HepG2 (cell line): ENCODE measurements around the gene SLC28A3. TPM values are rescaled to one million over a fixed set of nuclear protein-coding genes. Genes with fewer than 3 reads are reported as not detected.

Source experiments
- ATAC-seq: fragments of 200-7000 bp; cut with Tn5 transposase; 3 replicates; pipeline ENCODE4 v1.9.1; 2020; ENCODE audit warnings: mild to moderate bottlenecking, moderate library complexity
- BruUV-seq: library from RNA; stranded (reverse); fragments of 400-500 nt; replicated peaks from 2 replicates; lab custom pipeline; 2021; lab: Mats Ljungman, UMichigan
- CTCF ChIA-PET: fragments of 300-600 bp; formaldehyde crosslinking; extraction: SDS; loops from one replicate; lab custom pipeline; 2021; ENCODE audit warnings: low total read pairs, inconsistent platforms, low intra/inter-chr PET ratio; lab: Yijun Ruan, JAX
- POLR2A ChIA-PET: fragments of 350-600 bp; sonication (Branson Sonifier 250); formaldehyde crosslinking; loops from one replicate; lab custom pipeline; 2020; ENCODE audit warnings: antibody characterized with exemption, inconsistent platforms; lab: Yijun Ruan, JAX
- DNase-seq: peaks from one replicate; pipeline ENCODE4 v3.0.0-alpha.2; 2015; ENCODE audit warnings: low spot score
- FAIRE-seq: peaks from 3 replicates; lab custom pipeline; 2011; peaks lifted over from hg19 to GRCh38; lab: Jason Lieb, UNC
- H2AFZ ChIP-seq: one replicate; pipeline ENCODE4 v1.6.1; 2011; ENCODE audit warnings: low read length, inconsistent platforms
- H3K27ac ChIP-seq: fragments of 300-600 bp; 3 replicates; pipeline ENCODE4 v1.8.0; 2011; ENCODE audit warnings: mixed run types, mild to moderate bottlenecking, mixed read lengths, low read length, inconsistent platforms; ENCODE audit not compliant: insufficient read depth; ENCODE audit errors: extremely low read length
- H3K27me3 ChIP-seq, 2 experiments: fragments of 200-600 bp in 1 of 2; 2 replicates in 1 of 2; 3 replicates in 1 of 2; pipeline versions ENCODE4 v1.6.0 to v1.8.0; 2011; ENCODE audit warnings: low read length in 2 of 2, mild to moderate bottlenecking in 2 of 2, moderate library complexity in 2 of 2, inconsistent platforms in 1 of 2; ENCODE audit not compliant: insufficient read depth in 2 of 2, control insufficient read depth in 1 of 2
- H3K36me3 ChIP-seq, 2 experiments: fragments of 200-600 bp in 1 of 2; replicated peaks in 1 of 2; 2 replicates in 1 of 2; 3 replicates in 1 of 2; pipeline versions ENCODE4 v1.5.1 to v1.8.0; 2011; ENCODE audit warnings: low read length in 2 of 2, inconsistent platforms in 1 of 2; ENCODE audit not compliant: insufficient read depth in 2 of 2, control insufficient read depth in 1 of 2
- H3K4me1 ChIP-seq: 2 replicates; pipeline ENCODE4 v1.5.1; 2012; ENCODE audit warnings: low read length, inconsistent platforms; ENCODE audit not compliant: insufficient read depth
- H3K4me2 ChIP-seq: 2 replicates; pipeline ENCODE4 v1.6.0; 2011; ENCODE audit warnings: low read depth, low read length, inconsistent platforms
- H3K4me3 ChIP-seq, 3 experiments: fragments of 200-600 bp in 1 of 3; sonication (generic), shearing (Covaris generic) in 1 of 3; replicated peaks in 1 of 3; 2 replicates each; pipeline ENCODE4 v1.5.1; 2011 to 2016; ENCODE audit warnings: low read length in 3 of 3, inconsistent platforms in 2 of 3, low read depth in 2 of 3, mild to moderate bottlenecking in 2 of 3, control low read depth in 1 of 3, mixed read lengths in 1 of 3; ENCODE audit not compliant: insufficient read depth in 1 of 3
- H3K79me2 ChIP-seq: one replicate; pipeline ENCODE4 v1.6.1; 2011; ENCODE audit warnings: low read length, inconsistent platforms; ENCODE audit not compliant: insufficient read depth
- H3K9ac ChIP-seq: 2 replicates; pipeline ENCODE4 v1.6.0; 2011; ENCODE audit warnings: mild to moderate bottlenecking, low read depth, low read length, inconsistent platforms; ENCODE audit not compliant: insufficient read depth
- H3K9me3 ChIP-seq: 2 replicates; pipeline ENCODE4 v1.5.1; 2012; ENCODE audit warnings: mild to moderate bottlenecking, low read length
- H4K20me1 ChIP-seq: 2 replicates; pipeline ENCODE4 v1.6.0; 2011; ENCODE audit warnings: inconsistent platforms, mild to moderate bottlenecking, low read length, moderate library complexity; ENCODE audit not compliant: insufficient read depth
- CENPX ChIP-seq: sonication (generic); formaldehyde crosslinking; IDR thresholded peaks from 2 replicates; pipeline ENCODE4 v1.9.0; 2021; ENCODE audit warnings: mild to moderate bottlenecking, missing genetic modification reagents, moderate library complexity
- HNF4A ChIP-seq: sonication (generic); formaldehyde crosslinking; IDR thresholded peaks from 2 replicates; pipeline ENCODE4 v1.4.0; 2020; ENCODE audit warnings: missing genetic modification reagents
- HNRNPK ChIP-seq: fragments of 200-400 bp; formaldehyde crosslinking; IDR thresholded peaks from 2 replicates; pipeline ENCODE4 v1.6.1; 2018; ENCODE audit warnings: low read length, low read depth, moderate library complexity, mild to moderate bottlenecking; ENCODE audit not compliant: poor library complexity, severe bottlenecking
- KLF6 ChIP-seq: IDR thresholded peaks from 2 replicates; pipeline ENCODE4 v1.8.0; 2016; ENCODE audit warnings: missing biosample characterization, missing genetic modification reagents
- NCOA1 ChIP-seq: sonication (generic); formaldehyde crosslinking; IDR thresholded peaks from 2 replicates; pipeline ENCODE4 v1.9.0; 2021; ENCODE audit warnings: missing genetic modification reagents
- NFRKB ChIP-seq: fragments of 450-650 bp; IDR thresholded peaks from 2 replicates; pipeline ENCODE4 v1.6.1; 2017
- PPARG ChIP-seq: conservative IDR thresholded peaks from 2 replicates; pipeline ENCODE4 v1.6.1; 2016; ENCODE audit warnings: missing biosample characterization, missing genetic modification reagents
- REXO4 ChIP-seq: sonication (generic); formaldehyde crosslinking; IDR thresholded peaks from 2 replicates; pipeline ENCODE4 v1.8.0; 2022; ENCODE audit warnings: missing genetic modification reagents, mild to moderate bottlenecking, borderline replicate concordance
- ZMYM4 ChIP-seq: sonication (generic); formaldehyde crosslinking; IDR thresholded peaks from 2 replicates; pipeline ENCODE4 v1.8.1; 2023; ENCODE audit warnings: mild to moderate bottlenecking, missing genetic modification reagents
- ZNF121 ChIP-seq: sonication (generic); formaldehyde crosslinking; IDR thresholded peaks from 2 replicates; pipeline ENCODE4 v1.5.0; 2020; ENCODE audit warnings: mild to moderate bottlenecking, missing genetic modification reagents
- ZNF33A ChIP-seq: sonication (generic); formaldehyde crosslinking; IDR thresholded peaks from 2 replicates; pipeline ENCODE4 v1.5.1; 2020; ENCODE audit warnings: missing genetic modification reagents, mild to moderate bottlenecking, moderate library complexity, borderline replicate concordance
- ZSCAN12 ChIP-seq: sonication (generic); formaldehyde crosslinking; IDR thresholded peaks from 2 replicates; pipeline ENCODE4 v1.9.0; 2021; ENCODE audit warnings: mild to moderate bottlenecking, missing genetic modification reagents
- WGBS: methylation state at CpG from one replicate; pipeline ENCODE4 v1.1.6; 2017; ENCODE audit warnings: low lambda C conversion rate; 5-methylcytosine and 5-hydroxymethylcytosine counted together
- in situ Hi-C: cut with HindIII; loops from 2 replicates; pipeline ENCODE4 v1.10.0; 2017; ENCODE audit warnings: low pct_unique_long_range_greater_than_20kb; ENCODE audit not compliant: extremely low pct_ligation_motif_present
- intact Hi-C: fragments of 100-400 bp; cut with micrococcal nuclease; formaldehyde crosslinking; loops from one replicate; pipeline ENCODE4 v1.10.0; 2022; ENCODE audit not compliant: unreplicated experiment
- polyA plus RNA-seq, 8 experiments: library from polyadenylated mRNA; depleted of rRNA in 3 of 8; stranded (reverse) in 7 of 8; unstranded in 1 of 8; fragments of >200 nt; fragmentation: Illumina TruSeq in 4 of 8; extraction: Trizol in 4 of 8; gene quantifications; 2 replicates each; pipeline versions ENCODE4 v1.2.1 to v1.2.3, GENCODE V29; 2011 to 2016; ENCODE audit warnings: low read depth in 4 of 8, missing spikeins in 1 of 8, mixed read lengths in 1 of 8; ENCODE audit not compliant: insufficient read depth in 1 of 8
- total RNA-seq, 5 experiments: library from RNA; depleted of rRNA; stranded (reverse); fragments of >200 nt; fragmentation: Illumina TruSeq; extraction: Trizol; gene quantifications; 2 replicates each; pipeline ENCODE4 v1.2.3, GENCODE V29; 2016; ENCODE audit warnings: low read depth in 1 of 5
- TF ChIP-seq, protein P1 (sequence below): sonication (generic); formaldehyde crosslinking; IDR thresholded peaks from 2 replicates; pipeline ENCODE4 v1.8.1; 2022; ENCODE audit warnings: mild to moderate bottlenecking, missing genetic modification reagents

The SLC28A3 gene
- total and polyA plus RNA-seq, 2 of the 13 experiments (the other 11 are each of a cell fraction or from before 2014, with no cell fraction given): not detected

GRCh38 chr9:84297162-84297821 lies 43.3 kb downstream of the SLC28A3 start:
- 6% methylated on average over 4 of the region's 4 CpGs for WGBS
- H3K4me2 ChIP-seq: no peak overlapping the region
- H3K4me3 ChIP-seq: no peak overlapping the region
- H3K9ac ChIP-seq: no peak overlapping the region
- no peaks in the 10 kb centered on the region for H3K4me1 ChIP-seq
- DNase-seq (no peak), ATAC-seq (no peak), FAIRE-seq (no peak)
- H3K9me3 ChIP-seq: no peaks in the 10 kb centered on the region
- no peaks in the 10 kb centered on the region for H3K36me3 ChIP-seq
- intact Hi-C loops: no loop called here
- H2AFZ ChIP-seq: no peak overlapping the region
- in situ Hi-C loops: no loop called here
- CTCF ChIA-PET: no interaction called here
- TF ChIP-seq HNF4A (no peak), CENPX (CRISPR knock-in tag) (no peak), ZNF33A (no peak), ZNF121 (CRISPR knock-in tag) (no peak), ZSCAN12 (CRISPR knock-in tag) (no peak), HNRNPK (no peak), ZMYM4 (CRISPR knock-in tag) (no peak), REXO4 (no peak), NFRKB (no peak), KLF6 (CRISPR knock-in tag) (no peak), PPARG (no peak), NCOA1 (CRISPR knock-in tag) (no peak)
- TF ChIP-seq, protein P1, sequence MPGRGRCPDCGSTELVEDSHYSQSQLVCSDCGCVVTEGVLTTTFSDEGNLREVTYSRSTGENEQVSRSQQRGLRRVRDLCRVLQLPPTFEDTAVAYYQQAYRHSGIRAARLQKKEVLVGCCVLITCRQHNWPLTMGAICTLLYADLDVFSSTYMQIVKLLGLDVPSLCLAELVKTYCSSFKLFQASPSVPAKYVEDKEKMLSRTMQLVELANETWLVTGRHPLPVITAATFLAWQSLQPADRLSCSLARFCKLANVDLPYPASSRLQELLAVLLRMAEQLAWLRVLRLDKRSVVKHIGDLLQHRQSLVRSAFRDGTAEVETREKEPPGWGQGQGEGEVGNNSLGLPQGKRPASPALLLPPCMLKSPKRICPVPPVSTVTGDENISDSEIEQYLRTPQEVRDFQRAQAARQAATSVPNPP: no peak
- no peak overlapping the region for H3K27ac ChIP-seq
- H3K27me3 ChIP-seq: peaks cover 0 to 20% of the 10 kb centered on the region in 2 experiments; a peak in 3 of 5 replicates
- H4K20me1 ChIP-seq: no peaks in the 10 kb centered on the region
- POLR2A ChIA-PET: no interaction called here
- no TSS peak for BruUV-seq
- H3K79me2 ChIP-seq: no peaks in the 10 kb centered on the region
